CD4-positive, alpha-beta T cell treated with Interleukin-2 at 100 ng/mL for 4 hours (primary cell): ENCODE data around the gene GANC.
A peak's percentile ranks its signal among the peaks of the same experiment; 100 is the strongest.
"Not testable (repeated sequence)": the region's sequence is repeated elsewhere in the genome, so short reads cannot be mapped to it uniquely, and the experiment has no call there.

Source experiments
- DNase-seq: peaks from one replicate; pipeline ENCODE4 v3.0.0-alpha.2; 2020; ENCODE audit warnings: low spot score

GANC gene

GRCh38 chr15:42272939-42273899 lies at the start of gene GANC, which contains the start of gene TMEM87A:
Gene GANC, plus strand, starts transcription at chr15:42273201. Its CDS starts 1,281 bp downstream, at chr15:42274482.
Gene TMEM87A, minus strand, starts transcription at chr15:42273433. Its CDS starts 35 bp downstream, at chr15:42273398.
- peak; percentile 97 for DNase-seq

GRCh38 chr15:42226648-42227047 lies 46.4 kb upstream of the GANC start:
- DNase-seq, result no peak

- DNase-seq, result no peak
Measured at GRCh38 chr15:42228036-42228435, 45.0 kb upstream of the GANC start.

- not testable (repeated sequence) for DNase-seq
Measured at GRCh38 chr15:42228981-42229380, 44.0 kb upstream of the GANC start.

GRCh38 chr15:42231088-42231487 lies 41.9 kb upstream of the GANC start:
- DNase-seq, result no peak

- no peak for DNase-seq
Measured at GRCh38 chr15:42232606-42233005, 40.4 kb upstream of the GANC start.

GRCh38 chr15:42233107-42233506 lies 39.9 kb upstream of the GANC start:
- DNase-seq, result no peak

GRCh38 chr15:42239528-42240182 lies 33.3 kb upstream of the GANC start:
- no peak for DNase-seq

- no peak for DNase-seq
Measured at GRCh38 chr15:42240823-42241222, 32.2 kb upstream of the GANC start.

- no peak for DNase-seq
Measured at GRCh38 chr15:42253300-42253699, 19.7 kb upstream of the GANC start.

GRCh38 chr15:42264795-42265194 lies 8.2 kb upstream of the GANC start:
- no peak for DNase-seq

- DNase-seq, result no peak
Measured at GRCh38 chr15:42267286-42267685, 5.7 kb upstream of the GANC start.

GRCh38 chr15:42270551-42270950 lies 2.5 kb upstream of the GANC start:
- no peak for DNase-seq

- DNase-seq, result no peak
Measured at GRCh38 chr15:42270996-42271395, 2.0 kb upstream of the GANC start.

- DNase-seq, result peak; percentile 64
Measured at GRCh38 chr15:42273900-42274701, 1.1 kb downstream of the GANC start.

GRCh38 chr15:42274702-42274989 lies 1.6 kb downstream of the GANC start:
- DNase-seq, result no peak

GRCh38 chr15:42275780-42276391 lies 2.9 kb downstream of the GANC start:
- DNase-seq, result no peak

- DNase-seq, result no peak
Measured at GRCh38 chr15:42276762-42277161, 3.8 kb downstream of the GANC start.

- DNase-seq, result no peak
Measured at GRCh38 chr15:42279234-42279723, 6.3 kb downstream of the GANC start.

- no peak for DNase-seq
Measured at GRCh38 chr15:42282344-42282743, 9.3 kb downstream of the GANC start.

- no peak for DNase-seq
Measured at GRCh38 chr15:42282926-42283325, 9.9 kb downstream of the GANC start.

- no peak for DNase-seq
Measured at GRCh38 chr15:42283671-42284070, 10.7 kb downstream of the GANC start.
